ENCODE measurements around the gene GMEB2.
"Not testable (repeated sequence)": the region's sequence is repeated elsewhere in the genome, so short reads cannot be mapped to it uniquely, and the experiment has no call there.

GMEB2 gene

DNA sequence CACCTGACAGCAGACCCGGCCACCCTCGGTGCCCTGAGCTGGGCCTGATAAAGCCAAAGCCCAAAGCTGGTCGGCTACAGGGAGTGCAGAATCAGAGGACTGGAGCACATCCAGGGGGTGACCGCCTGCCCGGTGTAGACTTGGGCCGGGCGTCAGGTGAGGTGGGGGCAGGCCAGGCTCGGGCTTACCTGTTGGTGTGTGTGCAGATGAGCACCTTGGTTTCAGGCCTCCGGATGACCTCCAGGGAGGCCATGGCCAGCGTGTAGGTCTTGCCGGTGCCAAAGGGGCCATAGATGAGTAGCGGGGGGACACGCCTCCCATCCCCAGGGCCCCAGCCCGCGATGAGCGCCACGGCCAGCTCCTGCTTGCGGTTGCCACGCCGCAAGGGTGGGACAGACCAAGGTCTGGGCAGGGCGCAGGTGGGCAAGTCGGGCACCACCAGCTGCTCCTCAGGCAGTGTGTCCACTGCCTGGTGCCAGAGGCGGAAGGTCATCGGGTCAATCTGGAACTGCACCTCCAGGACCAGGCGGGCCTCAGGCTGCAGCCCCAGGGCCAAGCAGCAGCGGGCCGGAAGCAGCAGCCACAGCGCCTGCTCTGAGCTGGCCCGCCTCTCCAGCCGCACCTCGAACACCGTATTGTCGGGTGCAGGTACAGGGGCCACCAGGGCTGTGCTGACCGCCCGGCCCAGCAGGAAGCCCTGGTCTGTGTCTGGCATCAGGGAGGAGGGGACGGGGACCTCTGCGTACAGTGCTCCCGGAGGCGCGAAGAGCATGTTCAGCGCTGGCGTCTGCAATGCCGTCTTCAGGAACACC, 58.5 kb downstream of the GMEB2 start:
- DNase-seq: no peak

DNA sequence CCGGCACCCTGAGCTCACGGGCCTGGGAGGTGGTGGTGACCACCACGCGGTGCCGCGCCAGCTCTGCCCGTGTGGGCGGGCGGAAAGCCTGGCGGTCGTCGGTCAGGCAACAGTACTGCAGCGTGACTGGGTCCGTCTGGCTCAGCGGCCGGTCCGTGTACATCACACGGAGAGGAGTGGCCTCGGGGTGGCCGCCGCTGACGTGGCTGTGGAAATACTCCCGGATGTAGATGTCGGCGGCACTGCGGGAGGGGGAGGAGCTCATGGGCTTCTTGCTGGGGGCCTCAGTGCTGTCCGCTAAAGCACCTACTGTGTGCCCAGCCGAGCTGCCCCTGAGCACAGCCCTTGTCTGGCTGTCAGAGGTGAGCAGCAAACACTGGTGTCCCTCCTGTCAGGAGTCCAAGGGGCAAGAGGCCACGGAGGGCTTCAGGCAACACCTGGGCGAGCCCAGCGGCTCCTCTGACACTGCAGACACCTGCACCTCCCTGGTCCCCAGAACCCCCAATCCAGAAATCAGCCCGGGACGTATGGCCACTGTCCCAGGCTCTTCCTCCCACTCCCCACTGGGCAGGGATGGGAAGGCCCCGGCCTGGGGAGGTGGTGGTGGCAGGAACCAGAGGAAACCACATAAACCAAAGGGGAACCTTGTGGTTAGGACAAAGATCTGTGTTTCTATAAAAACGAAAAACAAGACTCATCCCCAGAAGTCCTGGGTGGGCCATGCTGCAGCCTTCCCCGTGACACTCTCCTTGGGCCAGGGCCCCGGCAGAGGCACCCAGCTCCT, 59.3 kb downstream of the GMEB2 start:
- DNase-seq: no peak

DNA sequence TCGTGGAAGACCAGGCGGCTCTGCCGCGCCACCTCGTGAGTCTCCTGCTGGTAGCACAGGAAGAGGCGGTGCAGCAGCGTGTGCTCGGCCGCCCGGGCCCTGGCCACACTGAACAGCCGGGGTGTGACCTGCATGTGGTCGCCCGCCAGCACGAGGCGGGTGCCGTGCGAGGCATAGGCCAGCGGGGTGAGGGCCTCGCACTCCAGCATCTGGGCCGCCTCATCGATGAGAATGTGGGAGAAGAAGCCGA, 59.8 kb downstream of the GMEB2 start:
- DNase-seq: no peak

DNA sequence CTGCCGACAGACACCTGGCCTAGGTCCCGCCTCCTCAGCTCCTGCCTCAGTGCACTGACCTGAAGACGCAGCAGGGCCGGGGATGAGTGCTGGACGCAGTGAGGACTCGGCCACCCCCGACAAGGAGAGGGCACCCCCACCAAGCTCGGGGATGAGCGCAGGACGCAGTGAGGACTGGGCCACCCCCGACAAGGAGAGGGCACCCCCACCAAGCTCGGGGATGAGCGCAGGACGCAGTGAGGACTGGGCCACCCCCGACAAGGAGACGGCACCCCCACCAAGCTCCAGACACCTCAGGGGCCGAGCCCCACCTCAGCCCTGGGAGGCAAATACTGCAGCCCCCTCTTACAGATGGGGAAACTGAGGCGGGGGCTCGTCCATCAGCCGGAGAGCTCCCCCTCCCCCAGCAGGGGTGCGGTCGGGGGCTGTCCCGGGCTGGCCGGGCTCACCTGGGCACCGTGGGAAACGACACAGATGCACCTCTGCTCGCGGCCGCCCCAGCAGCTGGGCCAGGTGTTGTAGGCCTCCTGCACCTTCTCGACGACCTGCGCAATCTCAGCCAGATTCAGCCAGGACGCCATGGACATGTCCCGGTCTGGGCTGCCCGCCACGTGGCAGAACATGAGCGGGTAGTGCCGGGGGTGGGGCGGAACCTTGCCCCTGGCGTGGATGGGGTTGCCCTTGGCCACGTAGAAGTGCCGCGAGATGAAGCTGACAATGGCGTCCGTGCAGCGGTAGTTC, 60.3 kb downstream of the GMEB2 start:
- DNase-seq: no peak

DNA sequence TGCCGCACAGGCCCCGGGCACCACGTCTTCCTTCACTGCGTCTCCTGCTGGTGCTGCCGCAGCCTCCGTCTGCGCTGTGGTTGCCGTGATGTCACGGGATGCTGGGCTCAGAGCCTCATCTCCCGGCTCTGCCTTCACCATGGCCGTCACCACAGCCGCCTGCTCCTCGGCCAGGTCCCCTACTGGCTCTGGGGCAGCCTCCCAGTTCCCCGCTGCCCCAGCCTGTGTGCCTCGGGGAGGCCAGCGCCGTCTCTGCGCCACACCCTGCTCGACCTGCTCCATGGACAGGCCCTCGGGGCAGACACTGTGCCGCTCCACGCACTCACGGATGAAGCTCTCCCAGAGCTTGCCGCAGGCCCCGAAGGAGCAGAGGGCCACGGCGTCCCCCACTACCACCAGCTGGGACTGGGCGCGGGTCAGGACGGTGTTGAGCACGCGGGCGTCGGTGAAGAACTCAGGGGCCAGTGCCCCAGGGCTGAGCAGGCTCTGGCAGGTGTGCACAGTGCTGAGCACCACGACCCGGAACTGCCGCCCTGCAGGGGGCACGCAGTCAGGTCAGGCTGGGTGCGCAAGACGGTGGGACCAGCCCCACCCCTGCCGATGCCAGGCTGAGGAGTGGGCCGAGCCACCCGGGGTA, 61.1 kb downstream of the GMEB2 start:
- no peak for DNase-seq

DNA sequence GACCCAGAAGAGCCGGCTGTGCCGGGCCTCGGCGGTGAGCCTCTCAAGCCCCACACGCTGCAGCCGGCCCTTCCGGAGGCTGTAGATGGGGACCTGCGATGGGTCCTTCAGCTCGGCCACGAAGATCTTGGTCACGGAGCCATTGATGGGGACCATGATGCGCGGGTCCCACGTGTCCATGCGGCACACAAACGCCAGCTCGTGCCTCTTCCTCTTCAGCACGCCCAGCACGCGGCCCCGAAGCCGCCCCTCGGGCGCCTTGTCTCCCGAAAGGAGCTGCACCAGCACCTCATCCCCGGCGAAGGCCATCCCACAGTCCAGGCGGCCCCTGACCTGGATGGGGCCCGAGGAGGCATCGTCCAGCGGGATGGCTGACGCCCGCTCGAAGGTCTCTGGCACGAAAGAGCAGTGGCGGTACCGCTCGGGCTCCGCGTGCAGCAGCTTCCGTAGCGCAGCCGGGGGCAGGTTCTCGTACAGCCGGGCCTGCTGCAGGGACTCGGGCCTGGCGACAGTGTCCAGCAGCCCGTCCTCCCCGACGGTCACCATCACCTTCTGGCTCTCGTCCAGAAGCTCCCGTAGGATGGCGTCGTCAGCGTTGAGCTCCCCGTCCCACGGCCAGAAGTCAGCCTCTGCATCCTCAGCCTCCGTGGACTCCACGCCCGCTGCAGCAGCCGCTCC, 61.7 kb downstream of the GMEB2 start:
- DNase-seq: no peak

DNA sequence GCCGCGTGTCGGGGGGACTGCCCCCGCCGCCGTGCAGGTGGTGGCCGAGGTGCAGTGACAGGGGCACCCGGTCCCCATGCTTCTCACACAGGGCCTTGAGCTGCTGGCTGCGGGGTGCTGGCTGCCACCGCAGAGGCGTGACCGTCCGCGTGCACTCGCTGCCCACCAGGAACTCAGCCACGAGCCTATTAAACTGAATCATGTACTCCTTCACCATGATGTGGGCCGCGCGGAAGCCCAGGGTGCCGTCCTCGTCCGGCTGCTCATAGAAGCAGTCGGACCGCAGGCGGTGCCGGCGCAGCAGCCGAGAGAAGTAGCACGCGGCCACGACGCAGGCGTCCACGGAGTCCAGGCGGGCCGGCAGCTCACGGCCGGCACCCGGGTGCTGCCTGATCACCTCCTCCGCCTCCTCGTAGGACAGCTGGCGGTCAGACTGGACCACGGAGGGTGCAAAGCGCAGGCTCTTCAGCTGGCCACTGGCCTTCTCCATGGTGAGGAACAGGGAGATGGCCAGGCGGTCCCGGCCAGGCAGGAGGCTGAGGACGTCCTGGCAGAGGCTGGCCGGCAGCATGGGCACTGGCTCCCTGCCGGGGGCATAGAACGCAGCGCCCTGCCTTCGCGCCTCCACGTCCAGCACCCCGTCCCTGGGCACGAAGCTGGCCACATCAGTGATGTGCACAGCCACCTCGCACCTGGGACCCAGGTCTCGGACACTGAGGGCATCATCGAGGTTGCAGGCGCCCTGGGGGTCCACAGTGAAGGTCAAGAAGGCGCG, 62.7 kb downstream of the GMEB2 start:
- DNase-seq: no peak

DNA sequence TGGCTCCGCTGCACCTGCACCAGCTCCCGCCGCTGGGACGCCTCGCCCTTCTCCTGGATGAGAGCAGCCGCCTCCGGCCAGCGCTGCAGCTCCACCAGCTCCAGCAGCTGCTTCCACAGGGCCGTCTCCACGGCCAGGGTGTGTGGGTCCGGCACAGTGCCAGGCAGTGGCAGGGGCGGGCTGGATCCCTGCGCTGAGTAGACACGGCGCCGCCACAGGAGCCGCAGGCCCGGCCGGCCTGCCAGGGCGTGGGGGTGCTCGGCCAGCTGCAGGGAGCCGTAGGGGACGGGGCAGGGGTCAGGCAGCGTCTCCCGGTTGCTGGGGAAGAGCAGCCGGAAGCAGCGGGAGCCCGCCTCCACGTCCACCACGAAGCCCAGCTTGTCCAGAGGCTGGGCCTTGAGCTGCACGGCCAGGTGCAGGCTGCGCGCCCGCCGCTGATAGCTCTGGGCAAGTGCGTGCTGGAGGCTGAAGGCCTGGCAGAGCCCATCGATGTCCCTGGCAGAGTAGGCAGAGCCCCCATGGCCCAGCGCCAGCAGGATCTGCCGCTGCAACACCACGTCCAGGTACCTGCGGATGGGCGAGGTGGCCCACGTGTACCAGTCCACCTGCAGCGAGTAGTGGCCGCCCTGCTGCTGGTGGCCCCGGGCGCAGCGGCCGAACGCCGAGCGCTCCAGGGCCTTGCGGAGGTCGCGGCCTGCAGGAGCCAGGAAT, 63.5 kb downstream of the GMEB2 start:
- no peak for DNase-seq

DNA sequence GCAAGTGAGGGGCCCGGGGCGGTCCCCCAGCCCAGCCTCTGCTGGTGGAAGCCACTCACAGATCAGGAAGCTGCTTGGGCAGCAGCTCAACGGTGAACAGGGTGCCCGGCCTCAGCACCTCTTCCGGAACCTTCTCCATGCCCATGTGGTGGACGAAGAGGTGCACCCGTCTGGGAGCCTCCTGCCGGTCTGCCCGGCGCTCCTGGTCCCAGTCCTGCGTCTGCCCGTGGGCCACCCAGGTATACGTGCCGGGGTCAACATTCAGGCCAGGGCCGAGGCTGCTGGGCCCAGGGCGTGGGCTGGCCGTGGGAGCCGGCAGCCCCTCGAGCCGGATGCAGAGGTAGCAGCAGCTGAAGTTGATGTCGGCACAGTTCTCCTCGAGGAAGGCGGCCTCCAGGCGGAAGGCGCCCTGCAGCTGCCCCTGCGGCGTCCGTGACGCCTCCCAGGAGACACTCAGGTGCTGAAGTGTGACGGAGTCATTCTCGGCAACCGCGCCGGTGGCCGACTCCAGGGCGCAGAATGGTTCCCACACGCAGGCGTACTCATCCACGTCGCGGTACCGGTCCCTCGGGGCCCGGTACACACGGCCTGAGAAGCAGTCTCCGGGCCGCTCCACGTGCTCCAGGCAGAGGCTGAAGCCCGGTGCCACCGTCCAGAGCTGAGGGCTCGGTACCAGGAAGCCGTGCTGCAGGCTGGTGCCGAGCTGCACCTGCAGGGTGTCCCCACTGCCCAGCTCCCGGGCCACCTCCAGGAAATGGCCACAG, 64.3 kb downstream of the GMEB2 start:
- no peak for DNase-seq

DNA sequence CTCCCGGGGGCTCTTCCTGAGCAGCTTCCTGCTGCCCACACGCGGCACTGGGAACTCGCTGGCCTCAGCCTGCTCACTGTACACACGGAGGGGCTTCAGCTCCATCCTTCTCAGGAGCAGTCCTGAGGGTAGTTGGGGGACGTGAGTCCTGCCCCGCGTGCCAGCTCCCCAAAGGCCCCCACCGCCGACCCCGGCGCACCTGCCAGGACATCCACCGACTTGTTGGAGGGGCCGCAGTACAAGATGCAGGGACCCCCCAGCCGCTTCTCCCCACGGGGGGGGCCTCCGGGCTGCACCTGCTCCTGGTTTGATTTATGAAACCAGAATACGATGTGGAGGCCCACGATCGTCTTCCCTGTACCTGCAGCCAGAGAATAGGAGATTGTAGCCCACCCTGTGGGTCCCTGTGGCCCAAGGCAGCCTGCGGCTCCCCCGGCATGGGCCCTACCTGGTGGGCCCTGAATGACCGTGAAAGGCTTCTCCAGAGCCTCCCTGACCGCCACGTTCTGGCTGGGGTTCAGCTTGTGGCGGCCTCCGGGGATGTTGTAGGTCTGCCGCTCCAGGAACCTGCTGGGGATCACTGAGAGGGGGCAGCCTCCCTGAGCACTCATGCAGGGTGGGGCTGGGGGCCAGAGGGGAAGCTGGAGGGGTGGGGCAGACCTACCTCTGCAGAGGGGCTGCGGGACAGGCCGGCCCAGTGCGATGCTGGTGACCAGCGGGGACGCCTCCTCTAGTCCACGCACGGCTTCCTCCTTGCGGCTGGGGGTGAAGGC, 65.1 kb downstream of the GMEB2 start:
- no peak for DNase-seq

DNA sequence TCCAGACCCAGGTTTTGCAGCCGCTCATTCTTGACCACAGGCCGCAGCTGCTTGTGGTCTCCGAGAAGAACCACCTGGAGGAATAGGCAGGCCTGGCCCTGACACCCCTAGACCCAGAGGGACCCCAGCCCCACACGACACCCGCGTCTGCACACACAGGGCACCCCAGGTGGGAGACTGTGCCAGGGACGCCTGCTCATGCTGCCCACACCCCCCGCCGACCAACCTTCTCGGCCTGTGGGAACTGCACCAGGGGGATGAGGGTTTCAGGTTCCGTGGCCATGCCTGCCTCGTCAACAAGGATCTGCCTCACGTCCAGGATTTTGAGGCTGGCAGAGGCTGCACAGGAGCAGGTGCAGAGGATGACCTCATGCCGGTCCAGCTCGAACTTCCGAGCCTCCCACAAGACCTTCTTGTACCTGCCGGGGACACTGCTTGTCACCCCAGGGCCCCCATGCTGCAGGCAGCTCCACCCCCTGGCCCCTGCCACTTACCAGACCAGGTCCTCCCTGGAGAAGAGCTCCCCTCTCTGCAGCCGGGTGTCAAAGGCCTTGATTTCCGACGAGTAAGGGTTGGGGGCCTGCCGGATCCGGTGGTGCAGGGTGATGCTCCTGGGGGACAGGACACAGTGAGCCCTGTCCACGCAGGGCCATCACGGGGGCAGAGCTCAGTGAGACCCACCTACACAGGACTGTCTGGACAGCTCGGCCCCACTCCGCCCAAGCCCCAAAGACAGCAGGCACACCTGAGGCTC, 65.9 kb downstream of the GMEB2 start:
- no peak for DNase-seq

DNA sequence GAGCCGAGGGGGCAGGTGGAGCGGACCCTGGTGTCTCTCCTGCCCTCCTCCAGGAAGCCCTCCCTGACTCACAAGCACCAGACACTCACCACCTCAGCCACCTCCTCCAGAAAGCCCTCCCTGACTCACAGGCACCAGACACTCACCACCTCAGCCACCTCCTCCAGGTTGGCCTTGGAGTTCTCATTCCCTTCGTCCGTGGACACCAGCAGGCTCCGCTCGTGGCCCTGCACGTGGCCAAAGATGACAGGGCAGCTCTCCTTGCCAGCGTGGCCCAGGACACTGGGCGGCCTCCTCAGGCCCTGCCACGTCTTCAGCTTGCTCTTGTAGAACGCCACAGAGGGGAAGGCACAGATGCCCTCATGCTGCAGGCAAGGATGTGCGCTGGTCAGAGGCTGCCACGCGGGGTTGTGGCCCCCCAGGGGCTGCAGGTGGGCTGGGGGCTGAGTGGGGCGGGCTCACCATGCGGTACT, 66.5 kb downstream of the GMEB2 start:
- DNase-seq: no peak

DNA sequence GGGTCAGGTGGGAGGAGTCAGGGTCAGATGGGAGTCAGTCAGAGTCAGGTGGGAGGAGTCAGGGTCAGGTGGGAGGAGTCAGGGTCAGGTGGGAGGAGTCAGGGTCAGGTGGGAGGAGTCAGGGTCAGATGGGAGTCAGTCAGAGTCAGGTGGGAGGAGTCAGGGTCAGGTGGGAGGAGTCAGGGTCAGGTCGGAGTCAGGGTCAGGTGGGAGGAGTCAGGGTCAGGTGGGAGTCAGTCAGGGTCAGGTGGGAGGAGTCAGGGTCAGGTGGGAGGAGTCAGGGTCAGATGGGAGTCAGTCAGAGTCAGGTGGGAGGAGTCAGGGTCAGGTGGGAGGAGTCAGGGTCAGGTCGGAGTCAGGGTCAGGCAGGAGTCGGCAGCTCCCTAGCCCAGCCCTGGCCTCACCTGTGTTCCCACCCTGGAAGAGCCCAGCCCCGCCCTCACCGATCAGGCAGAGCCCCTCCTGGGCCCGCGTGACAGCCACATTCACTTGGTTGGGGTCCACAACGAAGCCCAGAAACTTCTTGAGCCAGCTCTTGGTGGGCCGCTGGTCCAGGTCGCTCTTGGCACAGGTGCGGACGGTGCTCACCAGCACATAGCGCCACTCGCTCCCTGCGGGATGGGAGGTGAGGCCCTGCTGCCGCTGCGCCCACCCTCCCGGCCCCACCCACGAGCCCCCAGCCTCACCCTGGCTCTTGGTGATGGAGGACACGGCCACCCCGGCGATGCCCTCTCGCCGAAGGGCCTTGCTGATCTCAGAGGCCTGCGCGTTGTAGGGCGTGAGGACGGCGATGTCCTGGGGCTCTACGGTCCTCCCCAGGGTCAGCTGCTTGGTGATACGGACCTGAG, 67.2 kb downstream of the GMEB2 start:
- DNase-seq: not testable (repeated sequence)

DNA sequence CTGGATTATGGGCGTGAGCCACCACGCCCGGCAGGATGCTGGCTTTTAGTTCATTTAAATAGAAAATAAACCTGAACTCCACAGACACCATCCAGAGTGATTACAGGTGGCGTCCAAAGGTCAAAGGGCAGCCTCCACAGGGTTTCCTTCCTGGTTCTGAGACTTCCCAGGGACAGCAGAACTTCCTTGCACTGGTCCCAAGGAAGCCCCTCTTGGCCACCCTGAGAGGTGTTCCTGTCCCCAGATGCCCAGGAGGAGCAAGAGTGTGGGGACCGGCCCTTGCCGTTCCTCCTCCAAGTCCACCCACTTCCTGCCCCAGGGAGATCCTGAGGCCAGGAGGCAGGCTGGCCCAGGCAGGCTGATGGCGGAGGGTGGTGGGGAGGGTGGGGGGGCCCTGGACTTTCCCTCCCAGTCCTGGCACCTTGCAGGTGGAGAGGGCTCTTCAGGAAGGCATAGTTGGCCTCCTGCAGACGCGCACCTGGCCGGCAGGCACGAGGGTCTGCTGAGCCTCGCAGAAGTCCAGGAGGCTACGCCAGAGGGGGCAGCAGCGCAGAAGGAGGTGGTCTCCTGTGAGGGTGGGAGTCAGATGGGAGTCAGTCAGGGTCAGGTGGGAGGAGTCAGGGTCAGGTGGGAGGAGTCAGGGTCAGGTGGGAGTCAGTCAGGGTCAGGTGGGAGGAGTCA, 68.0 kb downstream of the GMEB2 start:
- DNase-seq: no peak

DNA sequence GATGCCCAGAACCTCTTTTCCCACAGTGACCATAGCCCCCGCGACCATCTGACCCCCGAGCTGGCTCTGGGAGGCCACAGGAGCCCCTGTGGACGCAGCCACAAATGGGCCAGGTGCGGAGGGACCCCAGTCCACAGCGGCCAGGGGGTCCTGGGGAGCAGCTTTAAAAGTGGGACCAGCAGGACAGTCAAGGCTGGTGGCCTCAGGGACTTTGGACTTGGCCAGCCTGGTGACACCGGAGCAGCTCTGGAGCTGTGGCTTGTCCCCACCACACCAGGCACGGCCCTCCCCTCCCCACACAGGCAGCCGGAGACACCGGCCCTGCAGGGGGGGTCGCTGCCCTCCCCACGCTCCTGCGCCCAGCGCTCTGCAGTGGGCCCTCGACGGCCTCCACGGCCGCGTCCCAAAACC, 69.4 kb downstream of the GMEB2 start:
- no peak for DNase-seq

DNA sequence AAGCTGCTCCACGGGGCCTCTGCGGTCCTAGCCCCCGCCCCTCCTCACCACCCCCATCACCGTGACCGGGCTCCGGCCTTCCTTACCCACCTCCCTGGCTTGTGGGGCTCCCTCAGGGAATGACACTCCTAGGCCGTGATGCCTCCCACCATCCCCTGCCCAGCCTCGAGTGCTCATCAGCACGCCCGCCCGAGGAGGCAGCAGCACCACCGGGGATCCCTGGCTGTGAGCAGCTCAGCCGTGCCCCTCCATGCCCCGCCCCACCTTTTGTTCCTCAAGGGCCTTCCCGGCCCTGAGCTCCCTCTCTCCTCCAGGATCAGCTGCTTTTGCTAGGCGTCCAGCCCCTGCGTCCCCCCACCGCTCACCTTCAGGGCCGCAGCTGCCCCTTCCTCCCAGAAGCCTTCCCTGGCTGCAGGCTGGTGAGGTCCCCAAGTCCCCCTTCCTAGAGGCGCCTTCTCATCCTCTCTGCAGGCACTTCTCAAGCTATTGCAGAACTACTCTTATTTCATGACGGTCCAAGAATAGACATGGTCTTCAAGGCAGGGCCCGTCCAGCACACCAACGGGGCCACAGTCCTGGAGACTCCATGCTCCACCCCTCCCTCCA, 69.9 kb downstream of the GMEB2 start:
- no peak for DNase-seq

Data from SW 1271 (cell line).